ENCODE measurements around the gene HORMAD2.

Gene HORMAD2

GRCh38 chr22:30092686-30093085, 12.4 kb downstream of the HORMAD2 start:
- Histone ChIP-seq H3K4me3 (ENCODE audit: low read depth, low read length) (no peak overlapping the region), H3K36me3 (ENCODE audit: control insufficient read depth in 2 of 2, insufficient read depth in 1 of 2, low read length in 2 of 2) (no peaks in the 10 kb centered on the region), H3K4me1 (ENCODE audit: control insufficient read depth, insufficient read depth, low read length) (no peaks in the 10 kb centered on the region), H3K9me3 (ENCODE audit: control insufficient read depth, insufficient read depth, low read depth, low read length) (no peaks in the 10 kb centered on the region), H3K27ac (ENCODE audit: extremely low read depth, low read depth, low read length) (no peak overlapping the region)
- POLR2A ChIA-PET, result no interaction called here
- CTCF ChIA-PET, result interaction anchor here (0.6 to 2.2 kb wide), 7 partner anchors 9 to 504 kb away, joined by 3 to 10 read pairs (median 3); no protein-coding TSS in a partner anchor
- no peak for TF ChIP-seq ZNF513 (tag by site-specific recombination; IDR thresholded peaks at IDR 0.05)
- no peak for TF ChIP-seq ZNF302 (tag by site-specific recombination; IDR thresholded peaks at IDR 0.05; ENCODE audit: low read depth)
- TF ChIP-seq, protein P1, sequence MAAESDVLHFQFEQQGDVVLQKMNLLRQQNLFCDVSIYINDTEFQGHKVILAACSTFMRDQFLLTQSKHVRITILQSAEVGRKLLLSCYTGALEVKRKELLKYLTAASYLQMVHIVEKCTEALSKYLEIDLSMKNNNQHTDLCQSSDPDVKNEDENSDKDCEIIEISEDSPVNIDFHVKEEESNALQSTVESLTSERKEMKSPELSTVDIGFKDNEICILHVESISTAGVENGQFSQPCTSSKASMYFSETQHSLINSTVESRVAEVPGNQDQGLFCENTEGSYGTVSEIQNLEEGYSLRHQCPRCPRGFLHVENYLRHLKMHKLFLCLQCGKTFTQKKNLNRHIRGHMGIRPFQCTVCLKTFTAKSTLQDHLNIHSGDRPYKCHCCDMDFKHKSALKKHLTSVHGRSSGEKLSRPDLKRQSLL (tag by site-specific recombination; IDR thresholded peaks at IDR 0.05), result no peak
- no peak for TF ChIP-seq PRDM10 (tag by site-specific recombination; IDR thresholded peaks at IDR 0.05)
- TF ChIP-seq ZBTB10 (tag by site-specific recombination; IDR thresholded peaks at IDR 0.05), result no peak
- TF ChIP-seq ZNF639 (tag by site-specific recombination; IDR thresholded peaks at IDR 0.05), result 0 out of 2 replicates have a peak, but pooled peaks have one; percentile 20
- TF ChIP-seq ZNF133 (tag by site-specific recombination; IDR thresholded peaks at IDR 0.05), result no peak
- TF ChIP-seq REPIN1 (tag by site-specific recombination; IDR thresholded peaks at IDR 0.05; ENCODE audit: low read depth), result no peak
- TF ChIP-seq ZFP41 (tag by site-specific recombination; IDR thresholded peaks at IDR 0.05; ENCODE audit: borderline replicate concordance), result no peak
- TF ChIP-seq ZNF580 (tag by site-specific recombination; IDR thresholded peaks at IDR 0.05), result 0 out of 2 replicates have a peak, but pooled peaks have one; percentile 20
- no peak for TF ChIP-seq ZNF211 (tag by site-specific recombination; IDR thresholded peaks at IDR 0.05; ENCODE audit: low read depth)
- TF ChIP-seq ZFP37 (tag by site-specific recombination; IDR thresholded peaks at IDR 0.05), result no peak
- TF ChIP-seq SCRT2 (tag by site-specific recombination; IDR thresholded peaks at IDR 0.05), result no peak
- no peak for TF ChIP-seq SP7 (tag by site-specific recombination; IDR thresholded peaks at IDR 0.05)
- TF ChIP-seq ZNF571 (tag by site-specific recombination; IDR thresholded peaks at IDR 0.05), result no peak
- TF ChIP-seq EGR2 (tag by site-specific recombination; IDR thresholded peaks at IDR 0.05; ENCODE audit: low read depth), result no peak
- TF ChIP-seq TCF7L2 (IDR thresholded peaks at IDR 0.05; ENCODE audit: borderline replicate concordance, low read depth, low read length), result no peak
- TF ChIP-seq ZNF664 (tag by site-specific recombination; IDR thresholded peaks at IDR 0.05), result no peak
- TF ChIP-seq ZNF423 (tag by site-specific recombination; IDR thresholded peaks at IDR 0.05), result no peak
- TF ChIP-seq, protein P2, sequence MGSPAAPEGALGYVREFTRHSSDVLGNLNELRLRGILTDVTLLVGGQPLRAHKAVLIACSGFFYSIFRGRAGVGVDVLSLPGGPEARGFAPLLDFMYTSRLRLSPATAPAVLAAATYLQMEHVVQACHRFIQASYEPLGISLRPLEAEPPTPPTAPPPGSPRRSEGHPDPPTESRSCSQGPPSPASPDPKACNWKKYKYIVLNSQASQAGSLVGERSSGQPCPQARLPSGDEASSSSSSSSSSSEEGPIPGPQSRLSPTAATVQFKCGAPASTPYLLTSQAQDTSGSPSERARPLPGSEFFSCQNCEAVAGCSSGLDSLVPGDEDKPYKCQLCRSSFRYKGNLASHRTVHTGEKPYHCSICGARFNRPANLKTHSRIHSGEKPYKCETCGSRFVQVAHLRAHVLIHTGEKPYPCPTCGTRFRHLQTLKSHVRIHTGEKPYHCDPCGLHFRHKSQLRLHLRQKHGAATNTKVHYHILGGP (tag by site-specific recombination; IDR thresholded peaks at IDR 0.05), result no peak
- TF ChIP-seq, protein P3, sequence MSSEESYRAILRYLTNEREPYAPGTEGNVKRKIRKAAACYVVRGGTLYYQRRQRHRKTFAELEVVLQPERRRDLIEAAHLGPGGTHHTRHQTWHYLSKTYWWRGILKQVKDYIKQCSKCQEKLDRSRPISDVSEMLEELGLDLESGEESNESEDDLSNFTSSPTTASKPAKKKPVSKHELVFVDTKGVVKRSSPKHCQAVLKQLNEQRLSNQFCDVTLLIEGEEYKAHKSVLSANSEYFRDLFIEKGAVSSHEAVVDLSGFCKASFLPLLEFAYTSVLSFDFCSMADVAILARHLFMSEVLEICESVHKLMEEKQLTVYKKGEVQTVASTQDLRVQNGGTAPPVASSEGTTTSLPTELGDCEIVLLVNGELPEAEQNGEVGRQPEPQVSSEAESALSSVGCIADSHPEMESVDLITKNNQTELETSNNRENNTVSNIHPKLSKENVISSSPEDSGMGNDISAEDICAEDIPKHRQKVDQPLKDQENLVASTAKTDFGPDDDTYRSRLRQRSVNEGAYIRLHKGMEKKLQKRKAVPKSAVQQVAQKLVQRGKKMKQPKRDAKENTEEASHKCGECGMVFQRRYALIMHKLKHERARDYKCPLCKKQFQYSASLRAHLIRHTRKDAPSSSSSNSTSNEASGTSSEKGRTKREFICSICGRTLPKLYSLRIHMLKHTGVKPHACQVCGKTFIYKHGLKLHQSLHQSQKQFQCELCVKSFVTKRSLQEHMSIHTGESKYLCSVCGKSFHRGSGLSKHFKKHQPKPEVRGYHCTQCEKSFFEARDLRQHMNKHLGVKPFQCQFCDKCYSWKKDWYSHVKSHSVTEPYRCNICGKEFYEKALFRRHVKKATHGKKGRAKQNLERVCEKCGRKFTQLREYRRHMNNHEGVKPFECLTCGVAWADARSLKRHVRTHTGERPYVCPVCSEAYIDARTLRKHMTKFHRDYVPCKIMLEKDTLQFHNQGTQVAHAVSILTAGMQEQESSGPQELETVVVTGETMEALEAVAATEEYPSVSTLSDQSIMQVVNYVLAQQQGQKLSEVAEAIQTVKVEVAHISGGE (tag by site-specific recombination; conservative IDR thresholded peaks at IDR 0.05; ENCODE audit: low read depth), result no peak
- peak; percentile 72 for TF ChIP-seq SETDB1 (IDR thresholded peaks at IDR 0.05; ENCODE audit: insufficient read length, low read length)
- no peak for TF ChIP-seq ZNF248 (tag by site-specific recombination; IDR thresholded peaks at IDR 0.05)
